Glomerular visceral epithelial cell (primary cell): ENCODE measurements around the gene SLC19A1.

Experiments used
- DNase-seq: peaks from one replicate; pipeline ENCODE4 v3.0.0-alpha.2; 2016; ENCODE audit errors: extremely low spot score

SLC19A1 gene

GRCh38 chr21:45468051-45468970, 73.9 kb downstream of the SLC19A1 start:
- DNase-seq = no peak

- DNase-seq = no peak
Measured at GRCh38 chr21:45467221-45467779, 74.9 kb downstream of the SLC19A1 start.

GRCh38 chr21:45466330-45467220, 75.7 kb downstream of the SLC19A1 start:
- no peak for DNase-seq

- no peak for DNase-seq
Measured at GRCh38 chr21:45465611-45466329, 76.5 kb downstream of the SLC19A1 start.

GRCh38 chr21:45465105-45465504, 77.1 kb downstream of the SLC19A1 start:
- DNase-seq = no peak

- DNase-seq = no peak
Measured at GRCh38 chr21:45464309-45464708, 77.9 kb downstream of the SLC19A1 start.

- DNase-seq = no peak
Measured at GRCh38 chr21:45463871-45464270, 78.4 kb downstream of the SLC19A1 start.

GRCh38 chr21:45461806-45462341, 80.4 kb downstream of the SLC19A1 start:
- no peak for DNase-seq

GRCh38 chr21:45461369-45461750, 80.9 kb downstream of the SLC19A1 start:
- DNase-seq = no peak

GRCh38 chr21:45460611-45461368, 81.5 kb downstream of the SLC19A1 start:
- peak; percentile 78 for DNase-seq

GRCh38 chr21:45460011-45460565, 82.2 kb downstream of the SLC19A1 start:
- no peak for DNase-seq

- no peak for DNase-seq
Measured at GRCh38 chr21:45459171-45460010, 82.8 kb downstream of the SLC19A1 start.

GRCh38 chr21:45458281-45459170, 83.7 kb downstream of the SLC19A1 start:
- no peak for DNase-seq

- DNase-seq = no peak
Measured at GRCh38 chr21:45457832-45458172, 84.4 kb downstream of the SLC19A1 start.

GRCh38 chr21:45457161-45457831, 84.9 kb downstream of the SLC19A1 start:
- no peak for DNase-seq

GRCh38 chr21:45456584-45457160, 85.6 kb downstream of the SLC19A1 start:
- DNase-seq = no peak
